NCI-H2196 treated with DMSO at 0.1 percent for 48 hours (cell line): ENCODE data around the gene NTN3.
A peak's percentile ranks its signal among the peaks of the same experiment; 100 is the strongest.
"Not testable (repeated sequence)": the region's sequence is repeated elsewhere in the genome, so short reads cannot be mapped to it uniquely, and the experiment has no call there.

Experiments used
- DNase-seq: peaks from one replicate; lab custom pipeline; 2025; ENCODE audit not compliant: unreplicated experiment; lab: John Stamatoyannopoulos, UW

The NTN3 gene

GRCh38 chr16:2439598-2439997 lies 31.5 kb upstream of the NTN3 start:
- no peak for DNase-seq

DNA sequence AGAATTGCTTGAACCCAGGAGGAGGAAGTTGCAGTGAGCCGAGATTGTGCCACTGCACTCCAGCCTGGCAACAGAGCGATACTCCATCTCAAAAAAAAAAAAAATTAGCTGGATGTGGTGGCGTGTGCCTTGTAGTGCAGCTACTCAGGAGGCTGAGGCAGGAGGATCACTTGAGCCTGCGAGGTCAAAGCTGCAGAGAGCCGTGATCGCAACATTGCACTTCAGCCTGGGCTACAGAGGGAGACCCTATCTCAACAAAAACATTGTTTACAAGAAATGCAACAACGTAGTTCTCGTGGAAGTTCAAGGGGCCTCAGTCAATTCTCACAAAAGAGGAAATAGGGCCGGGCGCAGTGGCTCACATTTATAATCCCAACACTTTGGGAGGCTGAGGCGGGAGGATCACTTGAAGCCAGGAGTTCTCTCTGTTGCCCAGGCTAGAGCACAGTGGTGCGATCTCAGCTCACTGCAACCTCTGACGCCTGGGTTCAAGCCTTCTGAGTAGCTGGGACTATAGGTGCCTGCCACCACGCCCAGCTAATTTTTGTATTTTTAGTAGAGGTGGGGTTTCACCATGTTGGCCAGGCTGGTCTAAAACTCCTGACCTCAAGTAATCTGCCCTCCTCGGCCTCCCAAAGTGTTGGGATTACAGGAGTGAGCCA lies 29.8 kb upstream of the NTN3 start:
- DNase-seq: not testable (repeated sequence)

DNA sequence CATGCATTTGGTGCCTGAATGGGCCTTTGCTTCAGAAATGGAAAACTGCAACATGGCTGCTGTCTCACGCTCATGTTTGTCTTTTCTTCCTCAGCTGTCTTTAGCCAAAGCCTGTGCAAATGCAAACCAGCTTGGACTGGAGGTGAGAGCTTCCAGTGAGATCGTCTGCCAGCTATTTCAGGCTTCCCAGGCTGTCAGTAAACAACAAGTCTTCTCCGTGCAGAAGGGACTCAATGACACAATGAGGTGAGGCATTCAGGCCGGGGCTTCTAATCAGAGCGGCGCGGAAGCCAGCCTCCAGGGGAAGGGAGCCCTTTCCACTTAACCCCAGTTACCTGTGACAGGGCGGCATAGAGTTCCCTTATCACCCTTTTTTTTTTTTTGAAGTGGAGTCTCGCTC lies 27.5 kb upstream of the NTN3 start:
- peak; percentile 20 for DNase-seq

GRCh38 chr16:2447920-2448583 lies 23.0 kb upstream of the NTN3 start:
- DNase-seq: no peak

GRCh38 chr16:2449118-2449517 lies 22.0 kb upstream of the NTN3 start:
- DNase-seq: no peak

DNA sequence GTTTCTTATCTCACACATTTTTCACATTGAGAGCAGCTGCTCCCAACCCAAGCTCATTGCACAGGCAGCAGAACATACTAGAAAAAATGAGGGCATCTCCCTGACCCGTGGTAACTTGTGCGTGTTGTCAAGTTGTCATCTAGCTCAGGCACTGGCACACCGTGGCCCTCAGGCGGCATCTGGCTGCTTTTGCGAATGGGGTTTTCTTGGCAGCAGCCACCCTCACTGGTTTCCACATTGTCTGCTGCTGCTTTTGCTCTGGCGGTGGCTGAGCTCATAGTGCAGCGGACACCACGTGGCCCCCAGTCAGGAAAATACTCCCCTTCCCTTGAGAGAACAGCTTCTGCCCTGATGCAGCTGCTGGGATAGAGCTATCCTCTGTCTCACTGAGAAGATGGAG lies 20.6 kb upstream of the NTN3 start:
- DNase-seq: no peak

GRCh38 chr16:2450975-2451381 lies 20.1 kb upstream of the NTN3 start:
- no peak for DNase-seq

DNA sequence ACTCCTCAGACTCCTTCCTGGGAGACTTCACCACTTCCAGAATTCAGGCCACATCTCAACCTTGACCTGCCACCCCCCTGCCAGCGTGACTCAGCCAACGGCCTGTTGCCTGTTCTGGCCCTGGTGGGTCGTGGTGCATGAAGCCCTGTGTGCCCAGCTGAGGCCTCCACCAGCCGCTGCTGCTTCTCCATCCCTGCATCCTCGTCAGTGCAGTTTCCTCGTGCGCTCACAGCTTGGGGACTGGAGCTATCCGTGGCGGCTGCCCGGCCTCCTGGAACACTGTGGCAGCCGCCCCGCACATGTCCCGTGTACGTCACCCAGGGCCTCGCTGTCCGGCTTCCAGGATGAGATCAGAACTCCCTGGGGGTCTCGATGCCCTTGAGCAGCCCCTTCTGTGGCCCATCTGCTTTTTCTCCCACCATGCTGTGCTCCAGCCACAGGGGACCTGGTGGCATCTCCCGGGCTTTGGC lies 19.2 kb upstream of the NTN3 start:
- DNase-seq: no peak

DNA sequence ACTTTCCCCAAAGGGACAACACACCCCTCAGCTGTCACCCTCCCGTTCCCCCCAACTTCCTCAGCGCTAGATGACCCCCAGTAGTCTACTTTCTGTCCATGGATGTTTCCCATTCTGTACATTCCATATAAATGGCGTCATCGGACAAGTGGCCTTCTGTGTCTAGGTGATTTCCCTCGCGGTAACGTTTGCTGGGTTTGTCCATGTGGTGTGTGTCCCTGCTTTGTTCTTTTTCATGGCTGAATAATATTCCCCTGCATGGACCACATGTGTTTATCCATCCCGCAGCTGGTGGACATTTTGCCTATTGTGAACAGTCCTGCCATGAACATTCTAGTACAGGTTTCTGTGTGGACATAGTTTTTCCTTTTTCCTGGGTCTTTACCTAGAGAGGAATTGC lies 18.4 kb upstream of the NTN3 start:
- no peak for DNase-seq

DNA sequence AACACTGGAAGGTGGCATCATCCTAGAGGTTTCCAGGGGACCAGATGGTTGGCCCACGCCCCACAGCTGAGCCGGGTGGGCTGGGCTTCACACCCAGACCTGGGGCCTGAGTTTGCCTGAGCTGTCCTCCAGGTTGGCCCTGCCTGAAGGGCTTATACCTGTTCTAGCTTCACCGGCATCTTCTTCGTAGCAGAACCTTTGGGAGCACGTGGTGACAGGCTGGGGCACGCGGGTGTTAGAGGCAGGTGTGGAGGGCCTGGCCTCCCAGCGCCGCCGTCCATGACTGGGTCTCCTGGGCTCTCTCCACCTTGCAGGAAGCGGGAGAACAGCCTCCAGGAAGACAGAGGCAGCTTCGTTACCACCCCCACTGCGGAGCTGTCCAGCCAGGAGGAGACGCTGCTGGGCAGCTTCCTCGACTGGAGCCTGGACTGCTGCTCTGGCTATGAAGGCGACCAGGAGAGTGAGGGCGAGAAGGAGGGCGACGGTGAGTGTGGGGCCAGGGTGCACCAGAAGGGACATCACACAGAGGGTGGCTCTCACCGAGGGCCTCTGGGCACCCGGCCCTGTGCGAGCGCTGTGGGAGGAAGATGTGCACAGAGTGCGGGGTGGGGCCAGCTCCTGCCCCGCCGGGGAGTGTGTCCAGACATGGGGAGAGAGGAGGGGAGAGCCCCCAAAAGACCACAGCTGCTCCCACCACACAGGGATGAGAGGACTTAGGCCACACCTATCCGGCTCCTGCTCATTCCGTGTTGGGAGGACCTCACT lies 15.8 kb upstream of the NTN3 start:
- DNase-seq: no peak

- no peak for DNase-seq
These were observed 14.4 kb upstream of the NTN3 start for GRCh38 chr16:2456551-2457153.

GRCh38 chr16:2457267-2457666 lies 13.8 kb upstream of the NTN3 start:
- no peak for DNase-seq

DNA sequence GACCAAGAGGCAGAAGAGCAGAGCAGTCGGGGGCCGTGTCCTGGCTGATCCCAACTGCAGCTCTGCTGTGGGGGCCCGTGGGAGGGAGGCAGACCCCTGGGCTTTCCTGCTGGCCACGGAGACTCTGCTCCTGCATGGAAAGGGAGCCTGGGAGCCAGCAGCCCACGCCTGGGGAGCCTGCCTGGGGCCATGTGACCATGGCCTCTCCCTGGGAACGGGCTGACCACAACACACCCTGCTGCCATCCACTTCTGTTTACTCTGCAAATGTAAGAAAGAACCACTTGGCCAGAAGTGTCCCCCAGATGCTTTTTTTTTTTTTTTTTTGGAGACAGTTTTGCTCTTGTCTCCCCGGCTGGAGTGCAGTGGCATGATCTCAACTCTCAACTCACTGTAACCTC lies 13.2 kb upstream of the NTN3 start:
- no peak for DNase-seq

DNA sequence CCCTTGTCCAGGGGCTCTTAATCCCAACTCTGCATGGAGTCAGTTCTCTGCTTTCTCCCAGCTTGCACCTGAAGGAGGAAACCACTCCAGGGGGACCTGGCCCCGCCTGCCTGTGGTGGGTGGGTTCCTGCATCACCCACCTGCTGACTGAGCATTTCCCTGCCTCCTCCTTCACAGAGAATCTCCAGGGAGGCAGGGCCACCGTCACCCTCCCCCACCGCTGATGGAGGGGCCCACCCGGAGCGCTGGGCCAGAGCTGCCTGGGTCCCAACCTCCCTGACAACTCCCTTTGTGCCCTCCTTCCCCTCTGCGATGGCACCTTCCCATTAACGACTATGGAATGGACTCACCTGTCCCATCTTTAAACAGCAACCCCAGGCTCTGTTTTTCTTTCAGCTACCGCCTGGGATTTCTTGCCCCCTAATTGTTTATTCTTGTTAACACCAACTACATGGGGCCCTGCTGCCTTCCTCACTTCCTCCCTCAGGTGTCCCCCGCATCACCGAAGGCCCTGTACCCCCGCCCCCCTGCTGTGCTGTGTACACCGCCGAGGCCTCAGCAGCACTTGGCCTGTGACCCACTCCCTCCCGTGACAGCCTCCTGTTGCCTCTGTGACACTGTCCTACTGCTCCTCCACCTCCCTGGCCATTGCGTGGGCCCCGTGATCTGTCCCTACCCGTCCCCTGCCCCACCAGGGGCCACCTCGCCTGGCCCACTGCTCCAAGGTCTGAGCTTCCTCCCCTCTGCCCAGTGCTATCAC lies 12.0 kb upstream of the NTN3 start:
- DNase-seq: no peak

DNA sequence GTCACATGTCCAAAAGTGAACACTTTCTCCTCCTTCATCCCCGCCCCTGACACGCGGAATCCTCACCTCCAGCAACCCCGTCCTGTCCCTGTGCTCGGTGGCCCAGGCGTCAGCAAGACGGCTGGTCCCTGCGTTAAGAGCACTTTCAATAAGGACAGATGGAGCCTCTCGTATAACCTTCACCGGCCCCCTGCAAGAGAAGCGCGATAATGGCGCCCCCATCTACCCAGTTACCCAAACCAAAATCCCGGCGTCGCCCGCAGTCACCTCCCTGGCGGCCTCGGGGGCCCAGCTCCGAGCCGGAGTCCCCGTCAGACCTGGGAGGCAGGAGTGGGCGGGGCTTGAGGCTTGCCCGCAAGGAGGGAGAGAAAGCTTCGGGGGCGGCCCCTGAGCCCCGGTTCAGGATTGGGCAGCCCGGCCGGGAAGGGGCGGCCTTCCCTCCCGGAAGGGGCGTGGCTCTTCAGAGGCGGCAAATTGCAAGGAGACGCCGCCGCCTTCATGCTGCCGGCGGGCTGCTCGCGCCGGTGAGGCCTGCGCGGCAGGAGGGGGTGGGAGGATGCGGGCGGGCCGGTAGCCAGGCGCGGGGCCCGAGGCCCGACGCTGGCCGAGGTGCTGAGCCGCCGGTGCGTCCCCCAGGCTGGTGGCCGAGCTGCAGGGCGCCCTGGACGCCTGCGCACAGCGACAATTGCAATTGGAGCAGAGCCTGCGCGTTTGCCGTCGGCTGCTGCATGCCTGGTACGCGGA lies 11.3 kb upstream of the NTN3 start, which contains the start of gene TEDC2:
TEDC2 (plus strand) TSS at position 463 of the 744 bp plus-strand sequence; CDS start at position 499, 36 bp downstream.
- peak; percentile 93 for DNase-seq

DNA sequence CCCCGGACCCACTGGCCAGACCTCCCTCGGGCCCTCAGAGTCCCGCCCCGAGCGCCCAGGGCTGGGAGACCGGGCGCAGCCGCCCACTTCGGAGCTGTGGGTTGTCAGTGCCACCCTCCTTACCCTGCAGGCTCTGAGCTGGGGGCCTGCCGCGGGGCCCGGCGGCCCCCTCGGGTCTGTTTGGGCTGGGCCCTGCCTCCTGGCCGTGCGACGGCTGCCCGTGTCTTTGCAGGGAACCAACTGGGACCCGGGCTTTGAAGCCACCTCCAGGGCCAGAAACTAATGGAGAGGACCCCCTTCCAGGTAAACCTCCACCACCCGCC lies 10.7 kb upstream of the NTN3 start:
- DNase-seq: no peak

DNA sequence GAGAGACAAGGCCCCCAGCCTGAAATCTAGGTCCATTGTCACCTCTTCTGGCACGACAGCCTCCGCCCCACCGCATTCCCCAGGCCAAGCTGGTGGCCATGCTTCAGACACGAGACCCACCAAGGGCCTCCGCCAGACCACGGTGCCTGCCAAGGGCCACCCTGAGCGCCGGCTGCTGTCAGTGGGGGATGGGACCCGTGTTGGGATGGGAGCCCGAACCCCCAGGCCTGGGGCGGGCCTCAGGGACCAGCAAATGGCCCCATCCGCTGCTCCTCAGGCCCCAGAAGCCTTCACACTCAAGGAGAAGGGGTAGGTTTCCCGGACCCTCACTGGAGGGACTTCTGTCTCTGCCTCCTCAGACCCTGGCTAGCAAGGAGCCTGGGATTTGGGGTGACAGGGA lies 10.2 kb upstream of the NTN3 start:
- no peak for DNase-seq

DNA sequence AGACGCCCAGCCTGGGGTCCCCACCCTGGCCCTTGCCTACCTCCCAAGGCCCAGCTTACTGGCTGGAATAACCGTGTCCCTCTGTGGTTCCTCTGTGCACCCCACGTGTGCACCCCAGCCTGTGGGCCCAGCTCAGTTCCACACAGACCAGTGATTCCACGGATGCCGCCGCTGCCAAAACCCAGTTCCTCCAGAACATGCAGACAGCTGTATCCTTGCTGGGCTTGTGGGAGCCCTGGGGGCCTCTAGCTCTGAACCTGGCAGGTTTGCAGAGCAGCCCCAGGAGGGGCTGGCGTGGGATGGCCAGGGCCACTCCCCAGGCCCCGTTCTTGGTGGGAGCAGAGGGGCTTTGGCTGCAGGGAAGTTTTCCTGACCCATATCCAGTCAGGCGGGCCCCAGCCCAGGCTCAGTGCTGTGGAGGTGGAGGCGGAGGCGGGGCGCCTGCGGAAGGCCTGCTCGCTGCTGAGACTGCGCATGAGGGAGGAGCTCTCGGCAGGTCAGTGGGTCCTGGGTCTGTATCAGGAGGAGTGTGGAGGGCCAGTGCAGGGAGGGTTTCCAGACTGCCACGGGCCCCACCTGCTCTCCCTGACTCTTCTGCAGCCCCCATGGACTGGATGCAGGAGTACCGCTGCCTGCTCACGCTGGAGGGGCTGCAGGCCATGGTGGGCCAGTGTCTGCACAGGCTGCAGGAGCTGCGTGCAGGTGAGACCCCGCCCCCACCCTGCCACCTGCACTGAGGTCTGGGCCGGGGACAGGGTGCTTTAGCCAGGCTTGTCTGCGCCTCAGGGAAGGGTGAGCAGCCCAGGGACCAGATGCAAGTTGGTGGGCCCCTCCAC lies 8.8 kb upstream of the NTN3 start:
- DNase-seq: no peak

GRCh38 chr16:2464333-2464732 lies 6.8 kb upstream of the NTN3 start:
- DNase-seq: no peak
